ENCODE measurements around the gene APOO.

Gene APOO

DNA sequence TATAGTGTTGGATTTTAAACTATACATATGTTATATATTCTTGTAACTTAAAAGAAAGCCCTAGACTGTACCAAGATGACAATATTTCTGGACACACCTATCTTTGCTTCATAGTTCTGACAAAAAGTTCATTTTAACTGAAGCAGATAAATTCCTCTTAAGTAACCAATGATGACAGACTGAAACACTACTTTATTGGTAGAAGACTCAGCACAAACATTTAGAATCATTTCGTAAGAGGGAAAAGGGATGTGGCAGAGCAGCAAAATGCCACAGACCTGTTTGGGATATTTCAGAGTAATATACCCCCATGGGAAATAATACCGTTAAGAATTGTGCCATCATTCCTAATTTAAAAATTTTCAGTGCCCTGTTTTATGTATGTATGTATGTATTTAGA is 56.2 kb downstream of the APOO start:
- no peak for DNase-seq (ENCODE audit: low spot score)
- Histone ChIP-seq H3K36me3 (replicated peaks in 1 of 2; ENCODE audit: control insufficient read depth in 2 of 2, insufficient read depth in 2 of 2, low read length in 2 of 2) (peaks cover 0 to 5% of the 10 kb centered on the region in 2 donors), H3K18ac (ENCODE audit: low read length) (no peak overlapping the region)

DNA sequence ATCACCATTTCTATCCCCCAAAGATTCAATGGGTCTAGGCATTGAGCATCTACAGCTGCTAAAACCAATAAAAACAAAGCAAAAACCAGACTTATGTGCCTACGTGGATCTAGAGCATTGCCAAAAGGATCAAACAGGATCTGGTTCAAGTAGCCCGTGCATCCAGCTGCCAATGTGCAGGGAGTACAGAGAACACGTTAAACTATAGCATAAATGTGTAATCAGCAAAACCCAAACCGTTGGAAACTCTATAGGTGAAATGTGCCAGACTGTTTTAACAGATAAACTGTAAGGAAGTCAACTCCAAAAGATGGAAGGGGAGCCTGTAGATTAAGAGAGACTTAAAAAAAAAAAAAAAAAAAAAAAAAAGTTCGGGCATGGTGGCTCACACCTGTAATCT is 58.5 kb downstream of the APOO start:
- H3K9ac ChIP-seq (ENCODE audit: low read depth, low read length, poor library complexity) = no peak overlapping the region
- no peak overlapping the region for H3K18ac ChIP-seq (ENCODE audit: low read length)
- H4K8ac ChIP-seq (ENCODE audit: low read depth, low read length) = no peak overlapping the region
- no peak overlapping the region for H2BK15ac ChIP-seq (ENCODE audit: low read length)
- H2AK5ac ChIP-seq (ENCODE audit: low read depth, low read length) = no peak overlapping the region
- no peak overlapping the region for H3K4me2 ChIP-seq (ENCODE audit: insufficient read depth, low read length, poor library complexity, severe bottlenecking)
- H4K91ac ChIP-seq (ENCODE audit: low read depth, low read length, poor library complexity) = no peak overlapping the region
- DNase-seq (ENCODE audit: low spot score) = no peak
- no peak overlapping the region for H2BK5ac ChIP-seq (ENCODE audit: low read length)
- H3K14ac ChIP-seq (ENCODE audit: low read length) = no peak overlapping the region
- H3K4me1 ChIP-seq (ENCODE audit: control insufficient read depth in 2 of 2, insufficient read depth in 1 of 2, low read depth in 1 of 2, low read length in 2 of 2) = peaks cover 0 to 4% of the 10 kb centered on the region in 2 donors
- no peak overlapping the region for H2BK12ac ChIP-seq (ENCODE audit: low read length)
- no peak overlapping the region for H2BK120ac ChIP-seq (ENCODE audit: low read depth, low read length)
- H3K27ac ChIP-seq (replicated peaks; ENCODE audit: low read length) = no peak overlapping the region
- no peak overlapping the region for H3K4ac ChIP-seq (ENCODE audit: low read length)
- no peak overlapping the region for H2AFZ ChIP-seq (ENCODE audit: low read length)
- H3K9me3 ChIP-seq (replicated peaks in 1 of 2; ENCODE audit: control insufficient read depth in 2 of 2, insufficient read depth in 1 of 2, low read depth in 1 of 2, low read length in 2 of 2) = no peaks in the 10 kb centered on the region
- H3K4me3 ChIP-seq (ENCODE audit: low read length in 2 of 2) = no peak overlapping the region
- no peaks in the 10 kb centered on the region for H3K36me3 ChIP-seq (replicated peaks in 1 of 2; ENCODE audit: control insufficient read depth in 2 of 2, insufficient read depth in 2 of 2, low read length in 2 of 2)
- H3K27me3 ChIP-seq (ENCODE audit: control insufficient read depth in 3 of 3, insufficient read depth in 3 of 3, low read depth in 1 of 3, low read length in 3 of 3) = no peaks in the 10 kb centered on the region
- no peak overlapping the region for H3K23ac ChIP-seq (ENCODE audit: low read depth, low read length, poor library complexity)
- no peaks in the 10 kb centered on the region for H3K79me1 ChIP-seq (ENCODE audit: low read depth, low read length)
- WGBS, 2 donors (ENCODE audit: extremely low coverage in 2 of 2, insufficient read length in 2 of 2, insufficient replicate concordance in 1 of 2) = no CpG with 5 or more reads among the region's 5 CpGs

More for the DNA sequence above, 56.2 kb downstream of the APOO start:
- Histone ChIP-seq H3K27ac (replicated peaks; ENCODE audit: low read length) (no peak overlapping the region), H3K4me3 (ENCODE audit: low read length in 2 of 2) (no peak overlapping the region), H3K4me2 (ENCODE audit: insufficient read depth, low read length, poor library complexity, severe bottlenecking) (no peak overlapping the region), H3K23ac (ENCODE audit: low read depth, low read length, poor library complexity) (no peak overlapping the region), H3K9me3 (replicated peaks in 1 of 2; ENCODE audit: control insufficient read depth in 2 of 2, insufficient read depth in 1 of 2, low read depth in 1 of 2, low read length in 2 of 2) (no peaks in the 10 kb centered on the region), H2BK15ac (ENCODE audit: low read length) (no peak overlapping the region), H3K4me1 (ENCODE audit: control insufficient read depth in 2 of 2, insufficient read depth in 1 of 2, low read depth in 1 of 2, low read length in 2 of 2) (no peaks in the 10 kb centered on the region), H4K8ac (ENCODE audit: low read depth, low read length) (no peak overlapping the region), H3K79me1 (ENCODE audit: low read depth, low read length) (no peaks in the 10 kb centered on the region), H3K14ac (ENCODE audit: low read length) (no peak overlapping the region), H2BK5ac (ENCODE audit: low read length) (no peak overlapping the region), H4K91ac (ENCODE audit: low read depth, low read length, poor library complexity) (no peak overlapping the region), H2AK5ac (ENCODE audit: low read depth, low read length) (no peak overlapping the region), H3K4ac (ENCODE audit: low read length) (no peak overlapping the region), H3K9ac (ENCODE audit: low read depth, low read length, poor library complexity) (no peak overlapping the region), H2BK120ac (ENCODE audit: low read depth, low read length) (no peak overlapping the region), H2BK12ac (ENCODE audit: low read length) (no peak overlapping the region), H3K27me3 (ENCODE audit: control insufficient read depth in 3 of 3, insufficient read depth in 3 of 3, low read depth in 1 of 3, low read length in 3 of 3) (no peaks in the 10 kb centered on the region), H2AFZ (ENCODE audit: low read length) (no peak overlapping the region)
- WGBS, 2 donors (ENCODE audit: extremely low coverage in 2 of 2, insufficient read length in 2 of 2, insufficient replicate concordance in 1 of 2) = no CpG with 5 or more reads among the region's 2 CpGs

DNA sequence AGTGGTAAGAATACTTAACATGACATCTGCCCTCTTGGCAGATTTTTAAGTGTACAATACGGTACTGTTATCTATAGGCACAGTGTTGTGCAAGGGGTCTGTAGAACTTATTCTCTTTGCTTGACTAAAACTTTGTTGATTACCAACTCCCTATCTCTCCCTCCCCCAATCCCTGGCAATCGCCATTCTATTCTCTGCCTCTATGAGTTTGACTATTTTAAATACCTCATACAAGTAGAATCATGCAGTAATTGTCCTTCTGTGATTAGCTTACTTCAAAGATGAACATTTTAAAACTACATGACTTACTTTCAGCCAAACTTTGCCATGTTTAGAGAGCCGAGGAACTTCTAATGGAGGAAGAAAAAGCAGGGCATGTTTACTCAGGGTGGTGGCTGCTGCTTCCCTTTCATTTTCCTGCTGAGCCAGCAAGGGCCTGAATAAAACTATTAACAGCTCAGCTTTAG is 62.4 kb downstream of the APOO start:
- Histone ChIP-seq H3K27me3 (ENCODE audit: control insufficient read depth in 3 of 3, insufficient read depth in 3 of 3, low read depth in 1 of 3, low read length in 3 of 3) (no peaks in the 10 kb centered on the region), H3K4me1 (ENCODE audit: control insufficient read depth in 2 of 2, insufficient read depth in 1 of 2, low read depth in 1 of 2, low read length in 2 of 2) (peaks cover 2 to 6% of the 10 kb centered on the region in 2 donors), H3K27ac (replicated peaks; ENCODE audit: low read length) (no peak overlapping the region), H3K36me3 (replicated peaks in 1 of 2; ENCODE audit: control insufficient read depth in 2 of 2, insufficient read depth in 2 of 2, low read length in 2 of 2) (peaks cover 0 to 3% of the 10 kb centered on the region in 2 donors), H2AK5ac (ENCODE audit: low read depth, low read length) (no peak overlapping the region), H3K18ac (ENCODE audit: low read length) (no peak overlapping the region), H3K4me3 (ENCODE audit: low read length in 2 of 2) (no peak overlapping the region), H3K23ac (ENCODE audit: low read depth, low read length, poor library complexity) (no peak overlapping the region), H3K9ac (ENCODE audit: low read depth, low read length, poor library complexity) (no peak overlapping the region), H3K4me2 (ENCODE audit: insufficient read depth, low read length, poor library complexity, severe bottlenecking) (no peak overlapping the region), H3K79me1 (ENCODE audit: low read depth, low read length) (no peaks in the 10 kb centered on the region), H2BK15ac (ENCODE audit: low read length) (no peak overlapping the region), H4K8ac (ENCODE audit: low read depth, low read length) (no peak overlapping the region), H3K9me3 (replicated peaks in 1 of 2; ENCODE audit: control insufficient read depth in 2 of 2, insufficient read depth in 1 of 2, low read depth in 1 of 2, low read length in 2 of 2) (no peaks in the 10 kb centered on the region), H3K4ac (ENCODE audit: low read length) (no peak overlapping the region), H2BK120ac (ENCODE audit: low read depth, low read length) (no peak overlapping the region), H2BK5ac (ENCODE audit: low read length) (no peak overlapping the region), H3K14ac (ENCODE audit: low read length) (no peak overlapping the region), H2BK12ac (ENCODE audit: low read length) (no peak overlapping the region), H4K91ac (ENCODE audit: low read depth, low read length, poor library complexity) (no peak overlapping the region), H2AFZ (ENCODE audit: low read length) (no peak overlapping the region)
- DNase-seq (ENCODE audit: low spot score) = no peak
- WGBS, 2 donors (ENCODE audit: extremely low coverage in 2 of 2, insufficient read length in 2 of 2, insufficient replicate concordance in 1 of 2) = no CpG with 5 or more reads among the region's 3 CpGs

DNA sequence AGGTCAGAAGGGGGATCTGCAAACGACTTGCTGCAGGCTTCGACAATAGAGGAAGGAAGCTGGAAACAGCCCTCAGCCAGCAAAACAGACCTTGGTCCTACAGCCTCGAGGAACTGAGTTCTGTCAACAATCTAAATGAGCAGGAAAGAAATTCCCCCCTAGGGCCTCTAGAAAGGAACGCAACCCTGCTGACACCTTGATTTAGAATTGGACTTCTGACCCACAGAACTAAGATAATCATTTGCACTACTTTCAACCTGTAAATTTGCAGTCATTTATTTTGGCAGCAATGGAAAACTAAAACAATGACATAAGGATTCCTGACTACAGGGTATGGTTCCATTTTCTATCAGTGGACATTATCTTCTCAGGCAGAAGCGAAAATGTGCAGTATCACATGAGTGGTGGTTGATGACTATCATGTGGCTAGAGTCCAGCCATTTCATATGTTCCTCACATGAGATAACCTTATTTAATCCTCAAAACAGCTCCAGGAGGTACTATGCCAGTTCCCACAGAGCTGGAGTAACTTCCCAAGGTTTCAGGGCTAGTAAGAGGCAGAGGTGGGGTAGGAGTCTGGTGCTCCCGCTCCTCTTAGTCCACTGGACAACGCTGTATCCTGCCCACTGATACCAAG is 63.1 kb downstream of the APOO start:
- peaks cover 0 to 3% of the 10 kb centered on the region in 2 donors for H3K36me3 ChIP-seq (replicated peaks in 1 of 2; ENCODE audit: control insufficient read depth in 2 of 2, insufficient read depth in 2 of 2, low read length in 2 of 2)
- H2BK12ac ChIP-seq (ENCODE audit: low read length) = no peak overlapping the region
- no peak overlapping the region for H2AFZ ChIP-seq (ENCODE audit: low read length)
- no peak overlapping the region for H2BK120ac ChIP-seq (ENCODE audit: low read depth, low read length)
- no peak overlapping the region for H3K23ac ChIP-seq (ENCODE audit: low read depth, low read length, poor library complexity)
- no CpG with 5 or more reads among the region's 7 CpGs for WGBS, 2 donors (ENCODE audit: extremely low coverage in 2 of 2, insufficient read length in 2 of 2, insufficient replicate concordance in 1 of 2)
- no peak overlapping the region for H3K14ac ChIP-seq (ENCODE audit: low read length)
- no peak overlapping the region for H3K9ac ChIP-seq (ENCODE audit: low read depth, low read length, poor library complexity)
- no peak overlapping the region for H3K4ac ChIP-seq (ENCODE audit: low read length)
- H4K91ac ChIP-seq (ENCODE audit: low read depth, low read length, poor library complexity) = no peak overlapping the region
- H3K4me1 ChIP-seq (ENCODE audit: control insufficient read depth in 2 of 2, insufficient read depth in 1 of 2, low read depth in 1 of 2, low read length in 2 of 2) = peaks cover 2 to 8% of the 10 kb centered on the region in 2 donors
- no peak overlapping the region for H3K27ac ChIP-seq (replicated peaks; ENCODE audit: low read length)
- H3K18ac ChIP-seq (ENCODE audit: low read length) = no peak overlapping the region
- H3K4me2 ChIP-seq (ENCODE audit: insufficient read depth, low read length, poor library complexity, severe bottlenecking) = no peak overlapping the region
- H2BK15ac ChIP-seq (ENCODE audit: low read length) = no peak overlapping the region
- H3K9me3 ChIP-seq (replicated peaks in 1 of 2; ENCODE audit: control insufficient read depth in 2 of 2, insufficient read depth in 1 of 2, low read depth in 1 of 2, low read length in 2 of 2) = no peaks in the 10 kb centered on the region
- H4K8ac ChIP-seq (ENCODE audit: low read depth, low read length) = no peak overlapping the region
- no peaks in the 10 kb centered on the region for H3K27me3 ChIP-seq (ENCODE audit: control insufficient read depth in 3 of 3, insufficient read depth in 3 of 3, low read depth in 1 of 3, low read length in 3 of 3)
- no peak for DNase-seq (ENCODE audit: low spot score)
- no peak overlapping the region for H2BK5ac ChIP-seq (ENCODE audit: low read length)
- H2AK5ac ChIP-seq (ENCODE audit: low read depth, low read length) = no peak overlapping the region
- H3K4me3 ChIP-seq (ENCODE audit: low read length in 2 of 2) = no peak overlapping the region
- H3K79me1 ChIP-seq (ENCODE audit: low read depth, low read length) = no peaks in the 10 kb centered on the region
